HL-60 (cell line): Measurements from ENCODE around the gene GRIA1.

Experiments used
- CTCF ChIP-seq: IDR thresholded peaks from one replicate; pipeline ENCODE4 v1.5.1; 2011; ENCODE audit warnings: low read length, control low read depth, inconsistent platforms; ENCODE audit not compliant: insufficient read depth
- GABPA ChIP-seq: IDR thresholded peaks from 2 replicates; pipeline ENCODE4 v1.6.1; 2012; ENCODE audit warnings: low read depth
- POLR2AphosphoS5 ChIP-seq: IDR thresholded peaks from 2 replicates; pipeline ENCODE4 v1.6.1; 2012; ENCODE audit warnings: low read depth
- REST ChIP-seq: IDR thresholded peaks from 2 replicates; pipeline ENCODE4 v1.6.1; 2012; ENCODE audit warnings: low read depth; ENCODE audit not compliant: insufficient replicate concordance

GRCh38 chr5:153520952-153521351, 30.5 kb downstream of the GRIA1 start:
- TF ChIP-seq REST (no peak), CTCF (no peak), POLR2AphosphoS5 (no peak), GABPA (no peak)
